PFSK-1 (cell line): Measurements from ENCODE around the gene NFATC2IP.

Source experiments
- FOXP2 ChIP-seq: optimal IDR thresholded peaks from 2 replicates; pipeline ENCODE3; 2011; ENCODE audit warnings: borderline replicate concordance, control low read depth, inconsistent platforms; ENCODE audit not compliant: insufficient read depth; ENCODE audit errors: extremely low read length, extremely low read depth
- POLR2AphosphoS5 ChIP-seq: IDR thresholded peaks from 2 replicates; pipeline ENCODE4 v1.6.1; 2012; ENCODE audit warnings: low read depth, mild to moderate bottlenecking, control low read depth, low read length, moderate library complexity
- SIN3A ChIP-seq: IDR thresholded peaks from 2 replicates; pipeline ENCODE4 v1.6.1; 2012; ENCODE audit warnings: mild to moderate bottlenecking, low read length, moderate library complexity, borderline replicate concordance; ENCODE audit not compliant: insufficient read depth
- TAF1 ChIP-seq: IDR thresholded peaks from 2 replicates; pipeline ENCODE4 v1.6.1; 2012; ENCODE audit warnings: low read length, control low read depth, borderline replicate concordance; ENCODE audit not compliant: insufficient read depth
- TF ChIP-seq, protein P1 (sequence below), 2 experiments: IDR thresholded peaks; 2 replicates each; pipeline versions ENCODE4 v1.6.1 to v1.8.0; 2011 to 2012; ENCODE audit warnings: low read depth in 2 of 2, low read length in 2 of 2, control low read depth in 1 of 2, inconsistent platforms in 1 of 2, mild to moderate bottlenecking in 1 of 2, moderate library complexity in 1 of 2; ENCODE audit not compliant: insufficient read depth in 1 of 2

DNA sequence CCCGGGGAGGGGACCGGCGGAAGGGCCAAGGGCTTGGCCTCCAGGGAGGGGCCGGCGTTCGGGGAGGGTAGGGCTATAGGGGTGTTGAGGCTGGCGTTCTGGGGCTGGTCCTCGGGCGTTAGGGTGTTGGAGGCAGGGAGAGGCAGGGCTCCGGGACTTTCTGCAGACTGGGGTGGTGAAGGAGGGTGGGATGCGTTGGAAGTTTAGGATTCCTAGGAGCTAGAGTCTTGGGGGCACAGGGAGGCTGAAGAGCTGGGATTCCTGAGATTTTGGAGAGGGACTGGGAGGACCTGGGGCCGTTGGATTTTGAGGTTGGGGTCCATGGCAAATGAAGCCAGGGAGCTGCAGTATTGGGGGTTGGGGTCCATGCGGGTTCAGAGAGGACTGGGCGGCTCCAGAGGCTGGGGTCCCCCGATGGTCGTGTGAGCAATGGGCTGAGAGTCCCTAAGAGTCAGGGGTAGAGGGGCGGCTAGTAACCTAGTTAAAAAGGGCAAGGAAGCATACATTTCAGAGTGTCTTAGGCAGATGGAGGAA lies 740 bp downstream of the NFATC2IP start:
- TF ChIP-seq POLR2AphosphoS5 = no peak
- no peak for TF ChIP-seq SIN3A
- TF ChIP-seq, protein P1, sequence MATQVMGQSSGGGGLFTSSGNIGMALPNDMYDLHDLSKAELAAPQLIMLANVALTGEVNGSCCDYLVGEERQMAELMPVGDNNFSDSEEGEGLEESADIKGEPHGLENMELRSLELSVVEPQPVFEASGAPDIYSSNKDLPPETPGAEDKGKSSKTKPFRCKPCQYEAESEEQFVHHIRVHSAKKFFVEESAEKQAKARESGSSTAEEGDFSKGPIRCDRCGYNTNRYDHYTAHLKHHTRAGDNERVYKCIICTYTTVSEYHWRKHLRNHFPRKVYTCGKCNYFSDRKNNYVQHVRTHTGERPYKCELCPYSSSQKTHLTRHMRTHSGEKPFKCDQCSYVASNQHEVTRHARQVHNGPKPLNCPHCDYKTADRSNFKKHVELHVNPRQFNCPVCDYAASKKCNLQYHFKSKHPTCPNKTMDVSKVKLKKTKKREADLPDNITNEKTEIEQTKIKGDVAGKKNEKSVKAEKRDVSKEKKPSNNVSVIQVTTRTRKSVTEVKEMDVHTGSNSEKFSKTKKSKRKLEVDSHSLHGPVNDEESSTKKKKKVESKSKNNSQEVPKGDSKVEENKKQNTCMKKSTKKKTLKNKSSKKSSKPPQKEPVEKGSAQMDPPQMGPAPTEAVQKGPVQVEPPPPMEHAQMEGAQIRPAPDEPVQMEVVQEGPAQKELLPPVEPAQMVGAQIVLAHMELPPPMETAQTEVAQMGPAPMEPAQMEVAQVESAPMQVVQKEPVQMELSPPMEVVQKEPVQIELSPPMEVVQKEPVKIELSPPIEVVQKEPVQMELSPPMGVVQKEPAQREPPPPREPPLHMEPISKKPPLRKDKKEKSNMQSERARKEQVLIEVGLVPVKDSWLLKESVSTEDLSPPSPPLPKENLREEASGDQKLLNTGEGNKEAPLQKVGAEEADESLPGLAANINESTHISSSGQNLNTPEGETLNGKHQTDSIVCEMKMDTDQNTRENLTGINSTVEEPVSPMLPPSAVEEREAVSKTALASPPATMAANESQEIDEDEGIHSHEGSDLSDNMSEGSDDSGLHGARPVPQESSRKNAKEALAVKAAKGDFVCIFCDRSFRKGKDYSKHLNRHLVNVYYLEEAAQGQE (IDR thresholded peaks at IDR 0.05; ENCODE audit: insufficient read depth in 1 of 2, low read depth in 2 of 2, low read length in 2 of 2) = no peak
- no peak for TF ChIP-seq TAF1
- TF ChIP-seq FOXP2 = no peak
